ENCODE measurements around the gene TRAPPC2L. TPM values are rescaled to one million over a fixed set of nuclear protein-coding genes. Genes with fewer than 3 reads are reported as not detected.
"Not testable (repeated sequence)": the region's sequence is repeated elsewhere in the genome, so short reads cannot be mapped to it uniquely, and the experiment has no call there.

TRAPPC2L gene
- polyA plus RNA-seq, 2 donors, result 42.8 to 44.1 TPM

DNA sequence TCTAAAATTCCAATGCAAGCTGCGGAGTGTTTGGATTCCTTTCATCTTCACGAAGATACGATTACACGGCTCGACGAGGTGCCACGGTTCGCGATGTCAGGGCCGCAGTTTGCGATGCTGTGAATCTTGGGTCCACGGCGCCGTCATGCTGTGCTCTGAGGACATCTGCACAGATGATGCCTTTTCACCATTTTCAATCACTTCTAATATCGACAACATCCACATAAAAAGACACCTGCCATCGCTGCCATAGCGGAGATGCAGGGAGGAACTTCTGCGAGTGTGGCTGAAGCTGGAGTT is 38.4 kb upstream of the TRAPPC2L start:
- Histone ChIP-seq H3K27ac (ENCODE audit: low read depth in 2 of 2, low read length in 1 of 2) (no peak overlapping the region), H3K4me3 (ENCODE audit: low read depth in 1 of 2, low read length in 2 of 2) (no peak overlapping the region), H3K4me1 (ENCODE audit: control insufficient read depth in 2 of 2, insufficient read depth in 2 of 2, low read length in 1 of 2) (peaks cover 0 to 8% of the 10 kb centered on the region in 2 donors), H3K36me3 (ENCODE audit: control insufficient read depth in 2 of 2, insufficient read depth in 2 of 2, low read length in 1 of 2) (peaks cover 0 to 18% of the 10 kb centered on the region in 2 donors), H3K27me3 (ENCODE audit: control insufficient read depth in 1 of 2, insufficient read depth in 2 of 2, low read length in 2 of 2) (no peaks in the 10 kb centered on the region), H3K9me3 (ENCODE audit: control insufficient read depth in 2 of 2, insufficient read depth in 1 of 2, low read depth in 1 of 2, low read length in 1 of 2) (no peaks in the 10 kb centered on the region)
- 78 to 85% methylated on average over 18 of the region's 18 CpGs for WGBS, 2 donors

DNA sequence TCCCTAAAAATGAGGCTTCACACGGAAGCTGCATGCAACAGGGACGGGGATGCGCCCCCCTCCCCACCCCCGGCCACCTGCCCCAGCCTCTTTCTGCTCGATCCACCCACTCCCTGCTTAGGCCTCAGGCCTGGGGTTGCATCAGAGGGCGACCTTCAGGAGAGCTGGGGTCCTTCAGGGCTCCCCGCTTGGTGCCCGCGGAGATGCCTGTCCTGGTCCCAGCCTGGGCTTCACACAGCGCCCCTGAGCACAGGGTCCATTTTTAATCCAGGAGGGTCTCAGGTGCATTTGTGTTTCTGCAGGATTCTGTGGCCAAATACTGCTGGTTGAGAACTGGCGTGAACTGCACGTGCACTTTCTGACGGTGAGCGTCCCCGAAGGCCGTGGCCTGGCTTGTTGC is 37.8 kb upstream of the TRAPPC2L start:
- Histone ChIP-seq H3K9me3 (ENCODE audit: control insufficient read depth in 2 of 2, insufficient read depth in 1 of 2, low read depth in 1 of 2, low read length in 1 of 2) (no peaks in the 10 kb centered on the region), H3K27ac (ENCODE audit: low read depth in 2 of 2, low read length in 1 of 2) (no peak overlapping the region), H3K4me3 (ENCODE audit: low read depth in 1 of 2, low read length in 2 of 2) (no peak overlapping the region), H3K4me1 (ENCODE audit: control insufficient read depth in 2 of 2, insufficient read depth in 2 of 2, low read length in 1 of 2) (peaks cover 0 to 8% of the 10 kb centered on the region in 2 donors), H3K36me3 (ENCODE audit: control insufficient read depth in 2 of 2, insufficient read depth in 2 of 2, low read length in 1 of 2) (peaks cover 0 to 18% of the 10 kb centered on the region in 2 donors), H3K27me3 (ENCODE audit: control insufficient read depth in 1 of 2, insufficient read depth in 2 of 2, low read length in 2 of 2) (no peaks in the 10 kb centered on the region)
- WGBS, 2 donors, result 90% methylated on average over 15 to 16 of the region's 16 CpGs

DNA sequence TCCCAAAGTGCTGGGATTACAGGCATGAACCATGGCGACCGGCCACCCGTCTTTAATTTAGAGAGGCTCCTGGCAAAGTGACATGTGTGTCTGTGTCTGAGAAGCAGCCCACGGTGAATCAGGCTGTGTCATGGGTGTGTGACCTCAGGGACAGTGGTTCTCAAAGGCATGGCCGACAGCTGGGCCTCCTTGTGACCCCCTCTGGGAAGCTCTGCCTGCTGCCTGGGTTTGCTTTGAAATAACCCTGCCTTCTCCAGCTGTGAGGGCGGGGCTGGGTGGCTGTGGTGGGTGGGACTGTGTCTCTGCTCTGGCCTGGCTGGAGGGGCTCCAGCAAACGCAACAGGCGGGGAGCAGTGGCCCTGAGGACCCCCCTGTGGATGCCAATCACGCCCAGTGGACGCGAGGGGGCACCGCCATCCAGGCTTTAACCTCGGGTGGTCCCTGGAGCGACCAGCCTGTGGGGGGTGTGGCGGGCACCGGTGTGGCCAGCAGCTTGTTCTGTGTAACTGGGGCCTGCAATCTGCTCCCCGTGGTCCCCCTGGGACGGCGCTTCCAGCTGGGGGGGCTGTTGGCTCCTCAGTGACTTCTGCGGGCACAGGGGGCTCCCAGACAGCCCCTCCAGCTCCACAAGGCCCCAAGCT is 36.4 kb upstream of the TRAPPC2L start:
- WGBS, 2 donors, result 88 to 89% methylated on average over 18 to 20 of the region's 20 CpGs
- Histone ChIP-seq H3K27ac (ENCODE audit: low read depth in 2 of 2, low read length in 1 of 2) (no peak overlapping the region), H3K27me3 (ENCODE audit: control insufficient read depth in 1 of 2, insufficient read depth in 2 of 2, low read length in 2 of 2) (no peaks in the 10 kb centered on the region), H3K4me1 (ENCODE audit: control insufficient read depth in 2 of 2, insufficient read depth in 2 of 2, low read length in 1 of 2) (peaks cover 0 to 10% of the 10 kb centered on the region in 2 donors), H3K4me3 (ENCODE audit: low read depth in 1 of 2, low read length in 2 of 2) (no peak overlapping the region), H3K36me3 (ENCODE audit: control insufficient read depth in 2 of 2, insufficient read depth in 2 of 2, low read length in 1 of 2) (peaks cover 0 to 23% of the 10 kb centered on the region in 2 donors), H3K9me3 (ENCODE audit: control insufficient read depth in 2 of 2, insufficient read depth in 1 of 2, low read depth in 1 of 2, low read length in 1 of 2) (no peaks in the 10 kb centered on the region)

DNA sequence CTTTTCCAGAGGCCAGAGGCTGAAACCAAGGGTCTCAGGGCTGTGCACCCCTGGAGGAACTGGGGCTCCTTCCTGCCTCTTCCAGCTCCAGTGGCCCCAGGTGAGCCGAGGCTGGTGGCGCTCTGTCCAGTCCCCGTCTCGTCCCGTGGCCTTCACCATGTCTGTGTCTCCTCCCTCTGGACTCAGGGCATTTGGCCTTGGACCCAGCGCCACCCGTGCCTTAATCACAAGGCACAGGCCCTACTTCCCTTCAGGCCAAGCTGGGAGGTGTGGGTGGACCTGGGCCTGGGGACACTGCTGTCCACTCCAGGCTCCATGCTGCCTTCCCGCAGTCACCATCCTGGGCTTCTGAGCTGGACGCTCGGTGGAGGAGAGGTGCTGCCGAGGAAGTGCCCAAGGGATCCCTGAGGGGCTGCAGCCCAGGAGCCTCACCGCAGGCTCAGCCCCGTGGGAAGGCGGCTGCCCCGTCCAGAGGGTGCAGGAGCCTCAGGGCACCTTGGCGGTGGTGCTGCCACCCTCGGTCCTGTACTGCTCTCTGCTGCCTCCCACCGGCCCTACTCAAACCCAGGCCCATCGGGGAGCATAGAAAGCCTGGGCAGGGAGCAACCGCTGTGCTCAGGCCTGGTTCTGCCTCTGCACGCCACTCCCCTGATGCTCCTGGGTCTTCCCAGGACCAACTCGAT is 35.6 kb upstream of the TRAPPC2L start:
- peaks cover 0 to 15% of the 10 kb centered on the region in 2 donors for H3K4me1 ChIP-seq (ENCODE audit: control insufficient read depth in 2 of 2, insufficient read depth in 2 of 2, low read length in 1 of 2)
- no peak overlapping the region for H3K27ac ChIP-seq (ENCODE audit: low read depth in 2 of 2, low read length in 1 of 2)
- H3K27me3 ChIP-seq (ENCODE audit: control insufficient read depth in 1 of 2, insufficient read depth in 2 of 2, low read length in 2 of 2), result no peaks in the 10 kb centered on the region
- H3K36me3 ChIP-seq (ENCODE audit: control insufficient read depth in 2 of 2, insufficient read depth in 2 of 2, low read length in 1 of 2), result peaks cover 0 to 23% of the 10 kb centered on the region in 2 donors
- no peaks in the 10 kb centered on the region for H3K9me3 ChIP-seq (ENCODE audit: control insufficient read depth in 2 of 2, insufficient read depth in 1 of 2, low read depth in 1 of 2, low read length in 1 of 2)
- H3K4me3 ChIP-seq (ENCODE audit: low read depth in 1 of 2, low read length in 2 of 2), result no peak overlapping the region
- WGBS, 2 donors, result 88 to 93% methylated on average over 19 to 22 of the region's 22 CpGs

DNA sequence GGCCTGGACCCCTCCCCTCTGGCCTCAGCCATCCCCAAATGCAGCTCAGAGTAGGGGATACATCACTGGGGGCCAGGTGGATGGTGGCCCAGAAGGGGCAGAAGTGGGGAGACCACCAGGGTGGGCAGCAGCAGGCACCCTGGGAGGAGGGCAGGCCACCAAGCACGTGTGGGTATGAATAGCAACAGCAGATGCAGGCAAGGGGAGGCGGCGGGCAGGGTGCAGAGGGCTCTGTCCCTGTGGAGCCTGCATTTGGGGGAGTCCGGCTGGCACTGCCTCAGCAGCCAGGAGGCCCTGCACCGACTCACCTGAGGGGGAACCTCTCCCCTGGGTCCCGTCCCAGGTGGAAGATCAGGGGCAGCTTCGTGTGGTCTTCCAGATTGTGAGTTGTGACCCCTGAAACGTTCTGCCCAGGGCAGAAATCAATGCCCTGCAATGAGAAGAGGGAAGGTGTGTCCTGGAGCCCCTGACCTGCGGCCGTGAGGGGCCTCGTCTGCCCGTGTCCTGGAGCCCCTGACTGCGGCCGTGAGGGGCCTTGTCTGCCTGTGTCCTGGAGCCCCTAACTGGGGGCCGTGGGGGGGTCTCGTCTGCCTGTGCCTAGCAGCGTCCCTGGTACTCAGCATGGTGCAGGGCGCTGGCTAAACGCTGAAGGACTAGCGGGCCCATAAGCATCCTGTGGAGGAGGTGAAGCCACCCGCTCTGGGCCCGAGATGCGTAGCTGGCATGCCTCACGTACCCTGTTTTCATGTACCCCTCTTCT is 34.5 kb upstream of the TRAPPC2L start:
- Histone ChIP-seq H3K9me3 (ENCODE audit: control insufficient read depth in 2 of 2, insufficient read depth in 1 of 2, low read depth in 1 of 2, low read length in 1 of 2) (no peaks in the 10 kb centered on the region), H3K4me1 (ENCODE audit: control insufficient read depth in 2 of 2, insufficient read depth in 2 of 2, low read length in 1 of 2) (peaks cover 3 to 19% of the 10 kb centered on the region in 2 donors), H3K4me3 (ENCODE audit: low read depth in 1 of 2, low read length in 2 of 2) (no peak overlapping the region), H3K36me3 (ENCODE audit: control insufficient read depth in 2 of 2, insufficient read depth in 2 of 2, low read length in 1 of 2) (peaks cover 0 to 23% of the 10 kb centered on the region in 2 donors), H3K27ac (ENCODE audit: low read depth in 2 of 2, low read length in 1 of 2) (no peak overlapping the region), H3K27me3 (ENCODE audit: control insufficient read depth in 1 of 2, insufficient read depth in 2 of 2, low read length in 2 of 2) (no peaks in the 10 kb centered on the region)
- 94 to 96% methylated on average over 24 of the region's 24 CpGs for WGBS, 2 donors

DNA sequence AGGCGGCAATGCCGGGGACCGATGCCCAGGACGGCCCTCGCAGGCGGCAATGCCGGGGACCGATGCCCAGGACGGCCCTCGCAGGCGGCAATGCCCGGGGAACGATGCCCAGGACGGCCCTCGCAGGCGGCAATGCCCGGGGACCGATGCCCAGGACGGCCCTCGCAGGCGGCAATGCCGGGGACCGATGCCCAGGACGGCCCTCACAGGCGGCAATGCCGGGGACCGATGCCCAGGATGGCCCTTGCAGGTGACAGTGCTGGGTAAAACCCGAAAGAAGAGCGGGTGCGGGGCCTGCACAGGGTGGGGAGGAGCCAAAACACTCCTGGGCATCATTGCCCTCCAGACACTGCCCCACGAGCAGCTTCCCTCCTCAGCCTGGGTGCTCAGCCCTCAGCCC is 33.3 kb upstream of the TRAPPC2L start:
- 96 to 97% methylated on average over 19 to 30 of the region's 31 CpGs for WGBS, 2 donors
- not testable (repeated sequence) for H3K27me3 ChIP-seq (ENCODE audit: control insufficient read depth in 1 of 2, insufficient read depth in 2 of 2, low read length in 2 of 2); H3K27ac ChIP-seq (ENCODE audit: low read depth in 2 of 2, low read length in 1 of 2); H3K4me3 ChIP-seq (ENCODE audit: low read depth in 1 of 2, low read length in 2 of 2); H3K9me3 ChIP-seq (ENCODE audit: control insufficient read depth in 2 of 2, insufficient read depth in 1 of 2, low read depth in 1 of 2, low read length in 1 of 2)
- peaks cover 0 to 27% of the 10 kb centered on the region in 2 donors for H3K36me3 ChIP-seq (ENCODE audit: control insufficient read depth in 2 of 2, insufficient read depth in 2 of 2, low read length in 1 of 2)
- peaks cover 3 to 19% of the 10 kb centered on the region in 2 donors for H3K4me1 ChIP-seq (ENCODE audit: control insufficient read depth in 2 of 2, insufficient read depth in 2 of 2, low read length in 1 of 2)

DNA sequence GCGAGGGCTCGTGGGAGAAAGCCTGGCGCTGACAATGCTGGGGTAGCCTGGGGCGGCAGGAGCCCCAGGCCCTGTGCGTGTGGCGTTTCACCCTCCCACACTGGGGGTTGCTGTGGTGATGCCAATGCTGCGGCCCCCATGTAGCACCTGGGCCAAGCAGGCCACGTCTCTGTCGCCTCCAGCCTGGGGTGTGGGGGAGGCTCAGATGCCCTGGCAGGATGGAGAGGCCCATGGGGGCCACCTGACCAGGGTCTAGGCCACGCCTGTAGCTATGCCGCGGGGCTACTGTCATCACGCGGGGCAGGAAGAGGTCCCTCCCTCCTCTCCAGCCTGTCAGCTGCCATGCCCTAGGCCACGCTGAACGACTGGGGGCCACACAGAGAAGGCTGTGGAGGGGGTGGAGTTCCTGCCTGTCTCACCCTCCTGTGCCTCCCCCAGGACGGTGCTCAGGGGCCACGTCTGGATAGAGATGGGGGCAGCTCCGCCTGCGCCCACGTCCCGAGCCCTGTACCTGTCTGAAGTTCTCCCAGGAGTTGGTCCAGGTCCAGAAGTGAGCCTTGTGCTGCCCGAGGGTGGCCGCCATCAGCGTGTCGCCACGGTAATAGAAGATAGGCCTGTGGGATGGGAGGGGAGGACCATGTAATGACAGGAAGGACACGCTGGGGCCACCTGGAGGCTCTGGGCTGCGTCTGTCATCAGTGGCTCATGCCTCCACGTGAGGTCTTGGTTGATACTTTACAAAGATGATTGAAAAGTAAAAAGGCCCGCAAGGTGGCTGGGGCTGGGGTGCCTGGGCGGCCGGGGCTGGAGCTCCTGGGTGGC is 32.5 kb upstream of the TRAPPC2L start:
- 85 to 89% methylated on average over 33 of the region's 33 CpGs for WGBS, 2 donors
- Histone ChIP-seq H3K4me3 (ENCODE audit: low read depth in 1 of 2, low read length in 2 of 2) (no peak overlapping the region), H3K9me3 (ENCODE audit: control insufficient read depth in 2 of 2, insufficient read depth in 1 of 2, low read depth in 1 of 2, low read length in 1 of 2) (no peaks in the 10 kb centered on the region), H3K36me3 (ENCODE audit: control insufficient read depth in 2 of 2, insufficient read depth in 2 of 2, low read length in 1 of 2) (peaks cover 0 to 32% of the 10 kb centered on the region in 2 donors), H3K27me3 (ENCODE audit: control insufficient read depth in 1 of 2, insufficient read depth in 2 of 2, low read length in 2 of 2) (no peaks in the 10 kb centered on the region), H3K4me1 (ENCODE audit: control insufficient read depth in 2 of 2, insufficient read depth in 2 of 2, low read length in 1 of 2) (peaks cover 3 to 19% of the 10 kb centered on the region in 2 donors), H3K27ac (ENCODE audit: low read depth in 2 of 2, low read length in 1 of 2) (no peak overlapping the region)

DNA sequence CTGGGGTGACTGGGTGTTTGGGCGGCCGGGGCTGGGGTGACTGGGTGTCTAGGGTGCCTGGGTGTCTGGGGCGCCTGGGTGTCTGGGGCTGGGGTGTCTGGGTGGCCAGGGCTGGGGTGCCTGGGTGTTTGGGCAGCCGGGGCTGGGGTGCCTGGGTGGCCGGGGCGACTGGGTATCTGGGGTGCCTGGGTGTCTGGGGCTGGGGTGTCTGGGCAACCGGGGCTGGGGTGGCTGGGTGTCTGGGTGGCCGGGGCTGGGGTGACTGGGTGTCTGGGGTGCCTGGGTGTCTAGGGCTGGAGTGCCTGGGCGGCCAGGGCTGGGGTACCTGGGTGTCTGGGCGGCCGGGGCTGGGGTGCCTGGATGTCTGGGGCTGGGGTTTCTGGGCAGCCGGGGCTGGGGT is 31.8 kb upstream of the TRAPPC2L start:
- H3K36me3 ChIP-seq (ENCODE audit: control insufficient read depth in 2 of 2, insufficient read depth in 2 of 2, low read length in 1 of 2), result peaks cover 0 to 34% of the 10 kb centered on the region in 2 donors
- H3K9me3 ChIP-seq (ENCODE audit: control insufficient read depth in 2 of 2, insufficient read depth in 1 of 2, low read depth in 1 of 2, low read length in 1 of 2), result no peaks in the 10 kb centered on the region
- H3K4me1 ChIP-seq (ENCODE audit: control insufficient read depth in 2 of 2, insufficient read depth in 2 of 2, low read length in 1 of 2), result peaks cover 3 to 19% of the 10 kb centered on the region in 2 donors
- no peaks in the 10 kb centered on the region for H3K27me3 ChIP-seq (ENCODE audit: control insufficient read depth in 1 of 2, insufficient read depth in 2 of 2, low read length in 2 of 2)
- WGBS, 2 donors, result 89 to 98% methylated on average over 8 to 12 of the region's 12 CpGs
- H3K4me3 ChIP-seq (ENCODE audit: low read depth in 1 of 2, low read length in 2 of 2), result no peak overlapping the region
- H3K27ac ChIP-seq (ENCODE audit: low read depth in 2 of 2, low read length in 1 of 2), result no peak overlapping the region

All from esophagus (tissue), 2 donors.